Spleen (tissue), 7 donors: ENCODE results near the gene GOLIM4.

Experiments
- CTCF ChIP-seq, 11 experiments: fragments of 200-600 bp in 7 of 11; fragments of 450-650 bp in 4 of 11; sonication (generic) in 4 of 11; IDR thresholded peaks in 8 of 11; conservative IDR thresholded peaks in 3 of 11; 1 replicate in 7 of 11; 2 replicates in 4 of 11; pipeline versions ENCODE4 v1.4.0 to v1.8.0; 2016 to 2021; ENCODE audit warnings: antibody characterized with exemption in 11 of 11, inconsistent platforms in 4 of 11, mild to moderate bottlenecking in 1 of 11
- POLR2A ChIP-seq, 3 donors: fragments of 450-650 bp; IDR thresholded peaks; one replicate each; pipeline ENCODE4 v1.5.1; 2017; ENCODE audit warnings: antibody characterized with exemption in 3 of 3, mild to moderate bottlenecking in 1 of 3
- POLR2AphosphoS5 ChIP-seq, 3 donors: sonication (generic); formaldehyde crosslinking; IDR thresholded peaks; one replicate each; pipeline ENCODE4 v1.5.1; 2017; ENCODE audit warnings: antibody characterized with exemption in 3 of 3
- donor health status: DM: no; HTN: no; CAD: no; lungs with moderate emphysema.
- donor health status: DM: no; HTN: no; CAD: no.
- donor health status: DM: no; HTN: no; CAD: no.

GRCh38 chr3:168053115-168053514 is 42.6 kb downstream of the GOLIM4 start:
- TF ChIP-seq POLR2AphosphoS5 (IDR thresholded peaks at IDR 0.05) (no peak), CTCF (IDR thresholded peaks at IDR 0.05 in 8 of 11, conservative IDR thresholded peaks at IDR 0.05 in 3 of 11) (no peak), POLR2A (IDR thresholded peaks at IDR 0.05) (no peak)
